ENCODE results near the gene TIPIN. TPM values are rescaled to one million over a fixed set of nuclear protein-coding genes. Genes with fewer than 3 reads are reported as not detected.

Gene TIPIN
- total RNA-seq, 1 donor from 2014 or later, result 5.8 TPM

DNA sequence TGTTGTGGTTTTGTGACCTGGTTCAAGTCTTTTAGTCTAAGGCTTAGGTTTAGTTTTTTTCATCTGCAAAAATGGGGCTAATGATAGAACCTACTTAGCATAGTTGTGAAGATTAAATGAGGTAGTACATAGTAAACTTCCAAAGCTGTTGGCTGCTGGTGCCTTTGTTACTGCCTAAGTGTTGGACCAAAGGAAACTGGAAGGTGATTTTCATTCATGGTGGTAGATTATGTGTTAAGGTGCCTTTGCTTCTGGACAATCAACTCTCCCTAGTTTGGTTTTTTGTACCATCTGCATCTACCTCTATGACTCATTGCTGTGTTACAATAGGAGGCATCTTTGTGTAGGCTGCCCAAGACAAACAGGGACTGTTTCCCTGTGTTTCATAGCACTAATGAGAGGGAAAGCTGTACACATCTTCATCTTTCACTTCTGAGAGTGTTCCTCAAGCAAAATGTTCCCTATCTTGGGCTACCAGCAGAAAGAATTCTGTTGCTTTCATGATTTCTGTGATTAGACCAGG is 33.4 kb upstream of the TIPIN start:
- Mint-ChIP-seq H3K27me3 (ENCODE audit: unreplicated experiment) (peaks cover 2% of the 10 kb centered on the region), H3K4me1 (ENCODE audit: low read depth, unreplicated experiment) (peaks cover 5% of the 10 kb centered on the region), H3K36me3 (ENCODE audit: unreplicated experiment) (no peaks in the 10 kb centered on the region), H3K4me3 (ENCODE audit: unreplicated experiment) (no peak overlapping the region), H3K27ac (ENCODE audit: unreplicated experiment) (no peak overlapping the region), H3K9me3 (ENCODE audit: unreplicated experiment) (peaks cover 7% of the 10 kb centered on the region)
- DNase-seq, result no peak
- TF ChIP-seq, protein P1, sequence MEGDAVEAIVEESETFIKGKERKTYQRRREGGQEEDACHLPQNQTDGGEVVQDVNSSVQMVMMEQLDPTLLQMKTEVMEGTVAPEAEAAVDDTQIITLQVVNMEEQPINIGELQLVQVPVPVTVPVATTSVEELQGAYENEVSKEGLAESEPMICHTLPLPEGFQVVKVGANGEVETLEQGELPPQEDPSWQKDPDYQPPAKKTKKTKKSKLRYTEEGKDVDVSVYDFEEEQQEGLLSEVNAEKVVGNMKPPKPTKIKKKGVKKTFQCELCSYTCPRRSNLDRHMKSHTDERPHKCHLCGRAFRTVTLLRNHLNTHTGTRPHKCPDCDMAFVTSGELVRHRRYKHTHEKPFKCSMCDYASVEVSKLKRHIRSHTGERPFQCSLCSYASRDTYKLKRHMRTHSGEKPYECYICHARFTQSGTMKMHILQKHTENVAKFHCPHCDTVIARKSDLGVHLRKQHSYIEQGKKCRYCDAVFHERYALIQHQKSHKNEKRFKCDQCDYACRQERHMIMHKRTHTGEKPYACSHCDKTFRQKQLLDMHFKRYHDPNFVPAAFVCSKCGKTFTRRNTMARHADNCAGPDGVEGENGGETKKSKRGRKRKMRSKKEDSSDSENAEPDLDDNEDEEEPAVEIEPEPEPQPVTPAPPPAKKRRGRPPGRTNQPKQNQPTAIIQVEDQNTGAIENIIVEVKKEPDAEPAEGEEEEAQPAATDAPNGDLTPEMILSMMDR (IDR thresholded peaks at IDR 0.05; ENCODE audit: partially characterized antibody, unreplicated experiment), result no peak

GRCh38 chr15:66389098-66389858 is 32.8 kb upstream of the TIPIN start:
- Mint-ChIP-seq H3K27me3 (ENCODE audit: unreplicated experiment) (peaks cover 2% of the 10 kb centered on the region), H3K36me3 (ENCODE audit: unreplicated experiment) (no peaks in the 10 kb centered on the region), H3K27ac (ENCODE audit: unreplicated experiment) (no peak overlapping the region), H3K4me3 (ENCODE audit: unreplicated experiment) (no peak overlapping the region), H3K4me1 (ENCODE audit: low read depth, unreplicated experiment) (peaks cover 5% of the 10 kb centered on the region), H3K9me3 (ENCODE audit: unreplicated experiment) (peaks cover 7% of the 10 kb centered on the region)
- TF ChIP-seq, protein P1 (IDR thresholded peaks at IDR 0.05; ENCODE audit: partially characterized antibody, unreplicated experiment), result no peak
- DNase-seq, result no peak

GRCh38 chr15:66388576-66388975 is 32.1 kb upstream of the TIPIN start:
- H3K9me3 Mint-ChIP-seq (ENCODE audit: unreplicated experiment), result peaks cover 7% of the 10 kb centered on the region
- peaks cover 2% of the 10 kb centered on the region for H3K27me3 Mint-ChIP-seq (ENCODE audit: unreplicated experiment)
- H3K27ac Mint-ChIP-seq (ENCODE audit: unreplicated experiment), result no peak overlapping the region
- no peak for DNase-seq
- TF ChIP-seq, protein P1 (IDR thresholded peaks at IDR 0.05; ENCODE audit: partially characterized antibody, unreplicated experiment), result no peak
- no peaks in the 10 kb centered on the region for H3K36me3 Mint-ChIP-seq (ENCODE audit: unreplicated experiment)
- peaks cover 5% of the 10 kb centered on the region for H3K4me1 Mint-ChIP-seq (ENCODE audit: low read depth, unreplicated experiment)
- peak overlapping the region; percentile 93 for H3K4me3 Mint-ChIP-seq (ENCODE audit: unreplicated experiment)

DNA sequence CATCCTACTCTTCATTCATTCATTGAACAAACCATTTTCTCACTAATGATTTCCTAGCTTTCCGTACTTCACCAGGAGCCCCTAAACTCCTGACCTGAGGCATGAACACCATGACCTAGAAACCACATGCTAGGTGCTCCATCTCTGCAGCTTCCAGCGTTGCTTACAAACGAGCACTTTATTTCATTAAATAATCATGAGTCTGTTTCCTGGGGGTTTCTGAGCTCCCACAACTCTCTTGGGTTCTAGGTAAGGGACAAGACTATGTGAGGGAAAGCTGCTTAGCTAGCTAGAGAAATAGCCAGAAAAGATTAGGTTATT is 31.5 kb upstream of the TIPIN start:
- TF ChIP-seq, protein P1 (IDR thresholded peaks at IDR 0.05; ENCODE audit: partially characterized antibody, unreplicated experiment), result no peak
- no peak for DNase-seq
- Mint-ChIP-seq H3K4me3 (ENCODE audit: unreplicated experiment) (peak overlapping the region; percentile 93), H3K27ac (ENCODE audit: unreplicated experiment) (no peak overlapping the region), H3K27me3 (ENCODE audit: unreplicated experiment) (peaks cover 2% of the 10 kb centered on the region), H3K9me3 (ENCODE audit: unreplicated experiment) (peaks cover 7% of the 10 kb centered on the region), H3K36me3 (ENCODE audit: unreplicated experiment) (no peaks in the 10 kb centered on the region), H3K4me1 (ENCODE audit: low read depth, unreplicated experiment) (peaks cover 5% of the 10 kb centered on the region)

Data from glutamatergic neuron (in vitro differentiated cells).